CD4-positive, alpha-beta memory T cell (primary cell): ENCODE data around the gene TMEM234. TPM values are rescaled to one million over a fixed set of nuclear protein-coding genes. Genes with fewer than 3 reads are reported as not detected.
A peak's percentile ranks its signal among the peaks of the same experiment; 100 is the strongest.

ENCODE experiments used
- CTCF ChIA-PET: fragments of 350-600 bp; sonication (Branson Sonifier 250); formaldehyde crosslinking; loops from one replicate; lab custom pipeline; 2021; ENCODE audit warnings: inconsistent platforms; ENCODE audit not compliant: partially characterized antibody; lab: Charles Lee
- POLR2A ChIA-PET: fragments of 350-600 bp; sonication (Branson Sonifier 250); formaldehyde crosslinking; loops from one replicate; lab custom pipeline; 2021; ENCODE audit not compliant: partially characterized antibody; lab: Charles Lee
- DNase-seq, 5 donors: peaks; one replicate each; pipeline versions ENCODE4 v3.0.0 to v3.0.0-alpha.2; 2020 to 2022; ENCODE audit warnings: mixed read lengths in 1 of 5
- H3K27ac ChIP-seq: one replicate; pipeline ENCODE4 v1.7.0; 2013; ENCODE audit warnings: low read depth, low read length
- H3K27me3 ChIP-seq: 2 replicates; pipeline ENCODE4 v1.7.0; 2013; ENCODE audit warnings: mild to moderate bottlenecking, low read length, moderate library complexity; ENCODE audit not compliant: insufficient read depth
- H3K36me3 ChIP-seq: 2 replicates; pipeline ENCODE4 v1.7.0; 2013; ENCODE audit warnings: mild to moderate bottlenecking, low read length, moderate library complexity; ENCODE audit not compliant: insufficient read depth
- H3K4me1 ChIP-seq: 2 replicates; pipeline ENCODE4 v1.7.0; 2013; ENCODE audit warnings: mild to moderate bottlenecking, low read length, moderate library complexity; ENCODE audit not compliant: insufficient read depth
- H3K4me3 ChIP-seq, 2 donors: one replicate each; pipeline ENCODE4 v1.7.0; 2013; ENCODE audit warnings: low read length in 2 of 2, mild to moderate bottlenecking in 1 of 2
- H3K9me3 ChIP-seq, 2 donors: one replicate each; pipeline ENCODE4 v1.7.0; 2013; ENCODE audit warnings: low read length in 2 of 2, control low read depth in 1 of 2; ENCODE audit not compliant: control insufficient read depth in 1 of 2
- H3K27ac Mint-ChIP-seq, 7 donors: one replicate each; pipeline ENCODE4 v1.8.0; 2020 to 2021; ENCODE audit warnings: mixed read lengths in 7 of 7, mild to moderate bottlenecking in 6 of 7, inconsistent platforms in 3 of 7, moderate library complexity in 3 of 7
- H3K27me3 Mint-ChIP-seq, 2 donors: one replicate each; pipeline ENCODE4 v1.8.0; 2020 to 2021; ENCODE audit warnings: mixed read lengths in 2 of 2
- H3K36me3 Mint-ChIP-seq, 2 donors: one replicate each; pipeline ENCODE4 v1.8.0; 2020 to 2021; ENCODE audit warnings: mixed read lengths in 2 of 2, inconsistent platforms in 1 of 2, mild to moderate bottlenecking in 1 of 2
- H3K4me1 Mint-ChIP-seq, 4 donors: one replicate each; pipeline ENCODE4 v1.8.0; 2020 to 2021; ENCODE audit warnings: mixed read lengths in 4 of 4, mild to moderate bottlenecking in 1 of 4
- H3K4me3 Mint-ChIP-seq, 8 donors: one replicate each; pipeline ENCODE4 v1.8.0; 2020 to 2021; ENCODE audit warnings: mixed read lengths in 8 of 8, mild to moderate bottlenecking in 7 of 8, moderate library complexity in 6 of 8, inconsistent platforms in 3 of 8
- H3K9me3 Mint-ChIP-seq, 8 donors: one replicate each; pipeline ENCODE4 v1.8.0; 2020 to 2021; ENCODE audit warnings: mixed read lengths in 8 of 8, mild to moderate bottlenecking in 5 of 8, inconsistent platforms in 3 of 8, moderate library complexity in 1 of 8
- intact Hi-C: fragments of 100-400 bp; cut with micrococcal nuclease; formaldehyde crosslinking; loops from one replicate; pipeline ENCODE4 v1.15.1; 2023
- polyA plus RNA-seq, 2 donors: library from polyadenylated mRNA; unstranded; fragments of 300-500 nt; fragmentation: Illumina TruSeq; gene quantifications; one replicate each; pipeline ENCODE4 v1.2.3, GENCODE V29; 2021
- total RNA-seq, 2 experiments: library from RNA; stranded (reverse); gene quantifications; one replicate each; pipeline ENCODE4 v1.2.3, GENCODE V29; 2021

TMEM234 gene
- total and polyA plus RNA-seq, 4 experiments from 2014 or later = 5.1 to 30.7 (median 16.6) TPM

DNA sequence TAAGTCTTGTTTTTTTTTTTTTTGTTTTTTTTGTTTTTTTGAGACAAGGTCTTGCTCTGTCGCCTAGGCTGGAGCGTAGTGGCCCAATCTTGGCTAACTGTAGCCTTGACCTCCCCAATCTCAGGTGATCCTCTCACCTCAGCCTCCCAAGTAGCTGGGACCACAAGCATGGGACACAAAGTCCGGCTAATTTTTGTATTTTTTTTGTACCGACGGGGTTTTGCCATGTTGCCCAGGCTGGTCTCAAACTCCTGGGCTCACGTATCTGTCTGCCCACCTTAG, 35.0 kb upstream of the TMEM234 start:
- Histone ChIP-seq H3K9me3 (no peaks in the 10 kb centered on the region), H3K4me3 (peak overlapping the region in 1 of 2 donors; percentile 95), H3K36me3 (no peaks in the 10 kb centered on the region), H3K27me3 (no peaks in the 10 kb centered on the region), H3K4me1 (peaks cover 59% of the 10 kb centered on the region), H3K27ac (peak overlapping the region; percentile 58)
- DNase-seq = no peak
- Mint-ChIP-seq H3K36me3 (peaks cover 37 to 45% of the 10 kb centered on the region in 2 donors), H3K9me3 (no peaks in the 10 kb centered on the region), H3K27me3 (no peaks in the 10 kb centered on the region), H3K27ac (peak overlapping the region; percentile 57 to 98 (median 93)), H3K4me1 (peaks cover 30 to 68% (median 43%) of the 10 kb centered on the region in 4 donors), H3K4me3 (peak overlapping the region; percentile 64 to 91 (median 86))
- intact Hi-C loops = no loop called here
- ChIA-PET CTCF (interaction anchor here (1.1 to 10.0 kb wide), 4 partner anchors 8 to 41 kb away, joined by 3 to 151 read pairs (median 55); partner anchors contain the start of genes FAM167B and LCK), POLR2A (interaction anchor here (0.8 to 26.9 kb wide), 6 partner anchors 3 to 79 kb away, joined by 3 to 819 read pairs (median 212); partner anchors contain the start of genes FAM167B, HDAC1, LCK and MARCKSL1)

GRCh38 chr1:32256473-32257226, 34.5 kb upstream of the TMEM234 start:
- H3K9me3 Mint-ChIP-seq = no peaks in the 10 kb centered on the region
- DNase-seq = peak in 1 of 5 donors; percentile 28
- POLR2A ChIA-PET = interaction anchor here (0.6 to 26.9 kb wide), 11 partner anchors 3 to 138 kb away, joined by 3 to 819 read pairs (median 96); partner anchors contain the start of genes BSDC1, FAM167B, HDAC1 and IQCC
- Histone ChIP-seq H3K4me1 (peaks cover 54% of the 10 kb centered on the region), H3K4me3 (peak overlapping the region in 1 of 2 donors; percentile 95), H3K9me3 (no peaks in the 10 kb centered on the region), H3K36me3 (no peaks in the 10 kb centered on the region), H3K27ac (peak overlapping the region; percentile 58), H3K27me3 (no peaks in the 10 kb centered on the region)
- peak overlapping the region; percentile 80 to 91 (median 88) for H3K4me3 Mint-ChIP-seq
- H3K27ac Mint-ChIP-seq = peak overlapping the region; percentile 91 to 98 (median 94)
- H3K36me3 Mint-ChIP-seq = peaks cover 42 to 50% of the 10 kb centered on the region in 2 donors
- H3K4me1 Mint-ChIP-seq = peaks cover 30 to 73% (median 43%) of the 10 kb centered on the region in 4 donors
- CTCF ChIA-PET = interaction anchor here (2.2 to 10.0 kb wide), 4 partner anchors 8 to 66 kb away, joined by 5 to 151 read pairs (median 55); partner anchors contain the start of genes FAM167B and LCK
- intact Hi-C loops = no loop called here
- no peaks in the 10 kb centered on the region for H3K27me3 Mint-ChIP-seq

- Mint-ChIP-seq H3K9me3 (no peaks in the 10 kb centered on the region), H3K4me3 (peak overlapping the region; percentile 86 to 100 (median 92)), H3K36me3 (peaks cover 39 to 51% of the 10 kb centered on the region in 2 donors), H3K27me3 (no peaks in the 10 kb centered on the region), H3K4me1 (peaks cover 30 to 77% (median 44%) of the 10 kb centered on the region in 4 donors), H3K27ac (peak overlapping the region; percentile 71 to 94 (median 91))
- Histone ChIP-seq H3K27ac (peak overlapping the region; percentile 58), H3K36me3 (no peaks in the 10 kb centered on the region), H3K4me1 (peaks cover 50% of the 10 kb centered on the region), H3K9me3 (no peaks in the 10 kb centered on the region), H3K4me3 (peak overlapping the region; percentile 15 to 95), H3K27me3 (no peaks in the 10 kb centered on the region)
- ChIA-PET CTCF (interaction anchor here (0.5 to 10.0 kb wide), 10 partner anchors 7 to 607 kb away, joined by 3 to 151 read pairs (median 4); partner anchors contain the start of genes FAM167B, HDAC1 and LCK), POLR2A (interaction anchor here (0.6 to 26.9 kb wide), 17 partner anchors 5 to 148 kb away, joined by 3 to 819 read pairs (median 7); partner anchors contain the start of genes BSDC1, CCDC28B, FAM167B and HDAC1)
- intact Hi-C loops = no loop called here
- DNase-seq = peak in 3 of 5 donors; percentile 38 to 49 (median 46)
Measured at GRCh38 chr1:32255072-32256071, 33.2 kb upstream of the TMEM234 start.

DNA sequence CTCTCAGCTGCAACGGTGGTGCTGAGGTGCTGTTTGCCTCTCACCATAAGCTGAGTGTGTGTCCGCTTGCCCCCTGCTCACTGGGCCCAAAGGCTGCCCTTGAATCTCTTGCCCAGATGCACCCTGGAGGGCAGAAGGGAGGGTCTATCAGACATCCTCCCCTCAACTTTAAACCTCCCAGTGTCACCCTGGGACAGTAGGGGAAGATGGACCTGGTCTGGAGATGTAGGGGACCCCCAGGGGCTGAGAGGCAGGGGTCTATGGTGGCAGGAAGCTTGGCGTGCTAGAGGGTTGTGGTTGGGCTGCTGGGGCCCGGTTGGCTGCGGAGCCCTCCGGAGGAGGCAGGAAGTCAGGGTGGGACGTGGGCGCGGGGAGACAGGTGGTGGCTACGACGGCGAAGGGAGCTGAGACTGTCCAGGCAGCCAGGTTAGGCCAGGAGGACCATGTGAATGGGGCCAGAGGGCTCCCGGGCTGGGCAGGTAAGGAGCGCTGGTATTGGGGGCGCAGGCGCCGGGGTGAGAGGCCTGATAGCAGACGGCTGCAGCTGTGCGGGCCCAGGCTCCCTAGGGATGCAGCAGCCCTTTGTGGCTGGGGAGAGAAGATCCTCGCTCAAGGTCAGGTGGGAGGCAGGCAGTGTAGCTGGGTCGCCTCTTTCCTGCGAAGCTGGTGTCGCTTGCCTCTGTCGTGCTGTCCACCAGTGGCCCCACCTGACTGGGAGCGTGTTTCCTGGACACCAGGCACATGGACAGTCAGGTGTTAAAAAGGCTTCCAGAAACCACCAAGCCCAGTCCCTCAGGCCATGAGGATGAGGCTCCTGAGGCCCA, 29.0 kb upstream of the TMEM234 start, which contains the start of gene LCK:
LCK (plus strand) TSS at position 373 of the 824 bp plus-strand sequence. CDS start 23,065 bp downstream, outside the sequence.
- Histone ChIP-seq H3K27me3 (no peaks in the 10 kb centered on the region), H3K9me3 (no peaks in the 10 kb centered on the region), H3K36me3 (no peaks in the 10 kb centered on the region), H3K4me3 (peak within 1 kb of the TSS; percentile 92 to 95), H3K4me1 (peaks cover 56% of the 10 kb centered on the region), H3K27ac (peak within 1 kb of the TSS; percentile 89)
- CTCF ChIA-PET = interaction anchor here (1.0 to 10.0 kb wide), 11 partner anchors 8 to 143 kb away, joined by 3 to 151 read pairs (median 23); partner anchors contain the start of genes BSDC1, HDAC1 and MARCKSL1
- peaks cover 27 to 31% of the 10 kb centered on the region in 2 donors for H3K36me3 Mint-ChIP-seq
- peak within 1 kb of the TSS; percentile 98 to 100 (median 99) for H3K4me3 Mint-ChIP-seq
- DNase-seq = peak; percentile 56 to 72 (median 63)
- intact Hi-C loops = loop anchor here (1.0 to 2.0 kb wide), 5 partner anchors 11 to 84 kb away; partner anchors contain the start of genes EIF3I, HDAC1 and TMEM234
- POLR2A ChIA-PET = interaction anchor here (0.9 to 26.9 kb wide), 23 partner anchors 1 to 463 kb away, joined by 3 to 819 read pairs (median 10); partner anchors contain the start of genes BSDC1, CCDC28B, FAM167B and HDAC1
- H3K9me3 Mint-ChIP-seq = peaks cover 0 to 1% (median 0%) of the 10 kb centered on the region in 8 donors
- H3K27me3 Mint-ChIP-seq = no peaks in the 10 kb centered on the region
- peaks cover 34 to 82% (median 47%) of the 10 kb centered on the region in 4 donors for H3K4me1 Mint-ChIP-seq
- H3K27ac Mint-ChIP-seq = peak within 1 kb of the TSS; percentile 91 to 99 (median 97)

DNA sequence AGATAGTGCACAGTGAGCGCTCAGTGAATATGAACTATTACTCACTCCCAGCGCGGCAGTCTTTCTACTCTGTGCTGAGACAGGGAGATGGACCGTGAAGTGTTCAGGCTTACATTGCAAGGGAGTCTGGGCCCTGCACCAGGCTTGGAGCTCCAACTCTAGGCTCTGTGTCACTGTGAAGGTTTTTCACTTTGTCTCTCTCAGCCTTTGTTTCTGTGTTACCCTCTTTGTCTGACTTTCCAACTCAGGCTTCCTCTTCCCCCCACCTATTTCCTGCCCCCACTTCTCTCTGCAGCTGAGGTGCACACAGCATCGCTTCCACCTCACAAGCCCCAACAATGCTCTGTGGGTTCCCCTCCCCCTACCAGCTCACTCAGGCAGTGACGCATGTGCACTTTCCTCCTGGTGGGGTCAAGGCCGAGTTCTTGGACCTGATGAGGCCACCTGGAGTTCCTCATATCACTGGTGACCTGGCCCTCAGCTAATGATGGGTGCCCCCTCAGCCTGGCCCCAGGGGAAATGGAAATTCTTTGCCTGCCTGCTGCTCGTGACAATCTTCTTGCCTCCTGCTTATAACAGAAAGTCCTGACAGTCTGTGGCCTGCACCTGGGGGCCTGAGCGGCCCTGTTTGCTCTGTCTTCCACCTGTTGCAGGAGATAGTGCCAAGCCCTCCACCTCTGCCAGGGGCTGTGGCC, 27.8 kb upstream of the TMEM234 start:
- ChIA-PET CTCF (interaction anchor here (0.7 to 10.0 kb wide), 19 partner anchors 9 to 145 kb away, joined by 3 to 151 read pairs (median 14); partner anchors contain the start of genes BSDC1, HDAC1 and TXLNA), POLR2A (interaction anchor here (0.9 to 26.9 kb wide), 27 partner anchors 0 to 401 kb away, joined by 3 to 819 read pairs (median 9); partner anchors contain the start of genes BSDC1, CCDC28B, EIF3I and FAM167B)
- H3K4me3 Mint-ChIP-seq = peak overlapping the region; percentile 98 to 100 (median 99)
- H3K27ac Mint-ChIP-seq = peak overlapping the region; percentile 91 to 99 (median 97)
- no peaks in the 10 kb centered on the region for H3K27me3 Mint-ChIP-seq
- peaks cover 31 to 79% (median 43%) of the 10 kb centered on the region in 4 donors for H3K4me1 Mint-ChIP-seq
- peaks cover 0 to 1% (median 0%) of the 10 kb centered on the region in 8 donors for H3K9me3 Mint-ChIP-seq
- H3K36me3 Mint-ChIP-seq = peaks cover 21 to 27% of the 10 kb centered on the region in 2 donors
- Histone ChIP-seq H3K4me1 (peaks cover 52% of the 10 kb centered on the region), H3K36me3 (no peaks in the 10 kb centered on the region), H3K27ac (peak overlapping the region; percentile 89), H3K9me3 (no peaks in the 10 kb centered on the region), H3K4me3 (peak overlapping the region; percentile 92 to 95), H3K27me3 (no peaks in the 10 kb centered on the region)
- DNase-seq = peak; percentile 85 to 96 (median 88)
- intact Hi-C loops = loop anchor here (1.0 to 2.0 kb wide), 5 partner anchors 10 to 85 kb away; partner anchors contain the start of genes EIF3I, HDAC1 and TMEM234
